Astrocyte (in vitro differentiated cells and primary cell): ENCODE results near the gene HVCN1. TPM values are rescaled to one million over a fixed set of nuclear protein-coding genes. Genes with fewer than 3 reads are reported as not detected.
A peak's percentile ranks its signal among the peaks of the same experiment; 100 is the strongest.

Experiments
- DNase-seq: peaks from one replicate; pipeline ENCODE4 v3.0.0-alpha.2; 2010; ENCODE audit warnings: low read depth
- FAIRE-seq: peaks from 2 replicates; lab custom pipeline; 2011; peaks lifted over from hg19 to GRCh38; lab: Jason Lieb, UNC
- H2AFZ ChIP-seq: 2 replicates; pipeline ENCODE4 v1.6.0; 2012; ENCODE audit warnings: low read depth, low read length, inconsistent platforms
- H3K27ac ChIP-seq: 2 replicates; pipeline ENCODE4 v1.5.1; 2011; ENCODE audit warnings: low read depth, low read length, inconsistent platforms
- H3K27me3 ChIP-seq: 2 replicates; pipeline ENCODE4 v1.6.0; 2011; ENCODE audit warnings: low read length, inconsistent platforms; ENCODE audit not compliant: insufficient read depth
- H3K36me3 ChIP-seq: 2 replicates; pipeline ENCODE4 v1.5.1; 2011; ENCODE audit warnings: low read length, inconsistent platforms; ENCODE audit not compliant: insufficient read depth
- H3K4me1 ChIP-seq: 2 replicates; pipeline ENCODE4 v1.5.1; 2011; ENCODE audit warnings: low read length, inconsistent platforms; ENCODE audit not compliant: insufficient read depth
- H3K4me2 ChIP-seq: 2 replicates; pipeline ENCODE4 v1.6.0; 2012; ENCODE audit warnings: low read length, inconsistent platforms
- H3K4me3 ChIP-seq: 2 replicates; pipeline ENCODE4 v1.5.1; 2011; ENCODE audit warnings: low read depth, mild to moderate bottlenecking, low read length, inconsistent platforms; ENCODE audit not compliant: insufficient read depth
- H3K79me2 ChIP-seq: 2 replicates; pipeline ENCODE4 v1.6.0; 2012; ENCODE audit warnings: mild to moderate bottlenecking, low read length, inconsistent platforms; ENCODE audit not compliant: insufficient read depth
- H3K9ac ChIP-seq: 2 replicates; pipeline ENCODE4 v1.6.0; 2012; ENCODE audit warnings: mild to moderate bottlenecking, low read length, inconsistent platforms
- H3K9me3 ChIP-seq: 2 replicates; pipeline ENCODE4 v1.5.1; 2012; ENCODE audit warnings: low read depth, mild to moderate bottlenecking, low read length, inconsistent platforms; ENCODE audit not compliant: insufficient read depth
- H4K20me1 ChIP-seq: 2 replicates; pipeline ENCODE4 v1.6.0; 2012; ENCODE audit warnings: low read length, inconsistent platforms; ENCODE audit not compliant: insufficient read depth
- H3K27ac Mint-ChIP-seq: one replicate; pipeline ENCODE4 v1.8.0; 2021; ENCODE audit warnings: mild to moderate bottlenecking, mixed read lengths; ENCODE audit not compliant: unreplicated experiment
- H3K27me3 Mint-ChIP-seq: one replicate; pipeline ENCODE4 v1.8.0; 2021; ENCODE audit warnings: low read depth, mixed read lengths; ENCODE audit not compliant: unreplicated experiment
- H3K36me3 Mint-ChIP-seq: one replicate; pipeline ENCODE4 v1.8.0; 2021; ENCODE audit warnings: low read depth, mixed read lengths; ENCODE audit not compliant: unreplicated experiment
- H3K4me1 Mint-ChIP-seq: one replicate; pipeline ENCODE4 v1.8.0; 2021; ENCODE audit warnings: low read depth, mixed read lengths; ENCODE audit not compliant: unreplicated experiment
- H3K4me3 Mint-ChIP-seq: one replicate; pipeline ENCODE4 v1.8.0; 2021; ENCODE audit warnings: mild to moderate bottlenecking, moderate library complexity, mixed read lengths; ENCODE audit not compliant: unreplicated experiment
- H3K9me3 Mint-ChIP-seq: one replicate; pipeline ENCODE4 v1.8.0; 2021; ENCODE audit warnings: mild to moderate bottlenecking, mixed read lengths; ENCODE audit not compliant: unreplicated experiment
- EZH2 ChIP-seq: IDR thresholded peaks from 2 replicates; pipeline ENCODE4 v1.6.1; 2012; ENCODE audit warnings: mild to moderate bottlenecking, low read length, inconsistent platforms; ENCODE audit not compliant: insufficient read depth
- total RNA-seq: library from RNA; stranded (reverse); gene quantifications from 2 replicates; pipeline ENCODE4 v1.2.1, GENCODE V29; 2021
- TF ChIP-seq, protein P1 (sequence below): IDR thresholded peaks from 2 replicates; pipeline ENCODE4 v1.5.1; 2011; ENCODE audit warnings: low read depth, mild to moderate bottlenecking, inconsistent platforms, low read length, moderate library complexity; ENCODE audit not compliant: insufficient read depth

The HVCN1 gene
- total RNA-seq, 1 donor from 2014 or later = 1.0 TPM

- DNase-seq (no peak), FAIRE-seq (no peak)
- Histone ChIP-seq H3K4me2 (peak overlapping the region; percentile 69), H4K20me1 (no peaks in the 10 kb centered on the region), H2AFZ (no peak overlapping the region), H3K9ac (no peak overlapping the region), H3K27ac (no peak overlapping the region), H3K4me1 (peaks cover 33% of the 10 kb centered on the region), H3K9me3 (no peaks in the 10 kb centered on the region), H3K27me3 (no peaks in the 10 kb centered on the region), H3K4me3 (no peak overlapping the region), H3K36me3 (no peaks in the 10 kb centered on the region), H3K79me2 (no peaks in the 10 kb centered on the region)
- peaks cover 43% of the 10 kb centered on the region for H3K4me1 Mint-ChIP-seq
- H3K27me3 Mint-ChIP-seq = no peaks in the 10 kb centered on the region
- no peak overlapping the region for H3K4me3 Mint-ChIP-seq
- H3K36me3 Mint-ChIP-seq = peaks cover 7% of the 10 kb centered on the region
- no peaks in the 10 kb centered on the region for H3K9me3 Mint-ChIP-seq
- TF ChIP-seq, protein P1, sequence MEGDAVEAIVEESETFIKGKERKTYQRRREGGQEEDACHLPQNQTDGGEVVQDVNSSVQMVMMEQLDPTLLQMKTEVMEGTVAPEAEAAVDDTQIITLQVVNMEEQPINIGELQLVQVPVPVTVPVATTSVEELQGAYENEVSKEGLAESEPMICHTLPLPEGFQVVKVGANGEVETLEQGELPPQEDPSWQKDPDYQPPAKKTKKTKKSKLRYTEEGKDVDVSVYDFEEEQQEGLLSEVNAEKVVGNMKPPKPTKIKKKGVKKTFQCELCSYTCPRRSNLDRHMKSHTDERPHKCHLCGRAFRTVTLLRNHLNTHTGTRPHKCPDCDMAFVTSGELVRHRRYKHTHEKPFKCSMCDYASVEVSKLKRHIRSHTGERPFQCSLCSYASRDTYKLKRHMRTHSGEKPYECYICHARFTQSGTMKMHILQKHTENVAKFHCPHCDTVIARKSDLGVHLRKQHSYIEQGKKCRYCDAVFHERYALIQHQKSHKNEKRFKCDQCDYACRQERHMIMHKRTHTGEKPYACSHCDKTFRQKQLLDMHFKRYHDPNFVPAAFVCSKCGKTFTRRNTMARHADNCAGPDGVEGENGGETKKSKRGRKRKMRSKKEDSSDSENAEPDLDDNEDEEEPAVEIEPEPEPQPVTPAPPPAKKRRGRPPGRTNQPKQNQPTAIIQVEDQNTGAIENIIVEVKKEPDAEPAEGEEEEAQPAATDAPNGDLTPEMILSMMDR = no peak
- no peak for TF ChIP-seq EZH2
- H3K27ac Mint-ChIP-seq = peak overlapping the region; percentile 92
These were observed 48.5 kb downstream of the HVCN1 start for GRCh38 chr12:110640275-110641025.

DNA sequence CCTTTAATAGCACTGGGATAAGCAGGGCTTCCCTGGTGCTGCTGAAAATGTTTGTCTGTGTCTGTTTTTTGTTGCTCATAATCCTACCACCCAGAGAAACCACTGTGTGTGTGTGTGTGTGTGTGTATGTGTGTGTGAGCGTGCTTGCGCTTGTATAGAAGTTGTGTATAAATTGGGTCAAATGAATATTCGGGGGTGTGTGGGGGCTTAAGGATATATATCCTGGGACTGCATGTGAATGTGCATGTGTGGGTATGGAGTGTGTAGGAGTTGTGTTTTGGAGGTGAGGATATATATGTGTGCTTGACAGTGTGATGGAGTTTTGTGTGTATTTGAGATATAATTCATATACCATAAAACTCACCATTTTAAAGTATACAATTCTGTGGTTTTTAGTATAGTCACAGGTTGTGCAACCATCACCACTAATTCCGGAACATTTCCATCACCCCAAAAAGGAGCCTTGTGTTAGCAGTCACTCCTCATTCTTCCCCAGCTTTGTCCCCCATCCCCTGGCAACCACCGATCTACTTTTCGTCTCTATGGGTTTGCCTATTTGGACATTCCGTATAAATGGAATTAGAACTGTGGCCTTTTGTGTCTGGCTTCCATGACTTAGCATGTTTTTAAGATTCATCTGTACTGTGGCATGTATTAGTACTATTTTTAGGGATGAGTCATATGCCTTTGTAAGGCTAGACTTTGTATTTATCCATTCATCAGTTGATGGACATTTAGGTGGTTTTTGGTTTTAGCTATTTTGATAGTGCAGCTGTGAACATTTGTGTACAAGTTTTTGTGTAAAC lies 49.4 kb downstream of the HVCN1 start:
- H3K9me3 ChIP-seq = no peaks in the 10 kb centered on the region
- TF ChIP-seq, protein P1 = no peak
- TF ChIP-seq EZH2 = no peak
- Mint-ChIP-seq H3K9me3 (no peaks in the 10 kb centered on the region), H3K4me3 (peak overlapping the region; percentile 37), H3K27me3 (no peaks in the 10 kb centered on the region), H3K4me1 (peaks cover 43% of the 10 kb centered on the region), H3K36me3 (no peaks in the 10 kb centered on the region), H3K27ac (peak overlapping the region; percentile 92)
- H3K27ac ChIP-seq = peak overlapping the region; percentile 60
- no peaks in the 10 kb centered on the region for H3K36me3 ChIP-seq
- DNase-seq = peak; percentile 86
- H3K9ac ChIP-seq = peak overlapping the region; percentile 37
- peak; percentile 73 for FAIRE-seq
- H2AFZ ChIP-seq = no peak overlapping the region
- H4K20me1 ChIP-seq = no peaks in the 10 kb centered on the region
- H3K4me2 ChIP-seq = peak overlapping the region; percentile 69
- peak overlapping the region; percentile 29 for H3K4me3 ChIP-seq
- no peaks in the 10 kb centered on the region for H3K79me2 ChIP-seq
- H3K27me3 ChIP-seq = no peaks in the 10 kb centered on the region
- H3K4me1 ChIP-seq = peaks cover 33% of the 10 kb centered on the region
